HUES48 (cell line): ENCODE measurements around the gene ABCD1.
A peak's percentile ranks its signal among the peaks of the same experiment; 100 is the strongest.
"Not testable (repeated sequence)": the region's sequence is repeated elsewhere in the genome, so short reads cannot be mapped to it uniquely, and the experiment has no call there.

Experiments
- H3K27ac ChIP-seq: one replicate; pipeline ENCODE4 v1.7.0; 2013; ENCODE audit warnings: low read depth, low read length, inconsistent platforms
- H3K27me3 ChIP-seq: 2 replicates; pipeline ENCODE4 v1.6.1; 2013; ENCODE audit warnings: mild to moderate bottlenecking, low read length; ENCODE audit not compliant: control insufficient read depth, insufficient read depth
- H3K36me3 ChIP-seq: 2 replicates; pipeline ENCODE4 v1.6.1; 2013; ENCODE audit warnings: low read length; ENCODE audit not compliant: control insufficient read depth, insufficient read depth
- H3K4me1 ChIP-seq: 2 replicates; pipeline ENCODE4 v1.6.1; 2013; ENCODE audit warnings: mild to moderate bottlenecking, low read length; ENCODE audit not compliant: control insufficient read depth, insufficient read depth
- H3K4me3 ChIP-seq: 2 replicates; pipeline ENCODE4 v1.5.1; 2013; ENCODE audit warnings: mild to moderate bottlenecking, low read depth, low read length
- H3K9ac ChIP-seq: 2 replicates; pipeline ENCODE4 v1.6.1; 2013; ENCODE audit warnings: mild to moderate bottlenecking, low read depth, low read length, moderate library complexity
- H3K9me3 ChIP-seq: 2 replicates; pipeline ENCODE4 v1.6.1; 2013; ENCODE audit warnings: low read length; ENCODE audit not compliant: control insufficient read depth, insufficient read depth

ABCD1 gene

GRCh38 chrX:153688506-153688905, 36.1 kb upstream of the ABCD1 start:
- H3K9me3 ChIP-seq: peaks cover 22% of the 10 kb centered on the region
- no peak overlapping the region for H3K27ac ChIP-seq
- no peaks in the 10 kb centered on the region for H3K27me3 ChIP-seq
- H3K4me1 ChIP-seq: peaks cover 12% of the 10 kb centered on the region; the same call in 1 of the 2 replicates
- peaks cover 24% of the 10 kb centered on the region; the same call in 1 of the 2 replicates for H3K36me3 ChIP-seq
- peak overlapping the region; percentile 55; the same call in 1 of the 2 replicates for H3K4me3 ChIP-seq
- H3K9ac ChIP-seq: no peak overlapping the region; the same call in 1 of the 2 replicates

- H3K36me3 ChIP-seq: peaks cover 24% of the 10 kb centered on the region
- no peak overlapping the region; the same call in 1 of the 2 replicates for H3K9ac ChIP-seq
- peak overlapping the region; percentile 55; the same call in 1 of the 2 replicates for H3K4me3 ChIP-seq
- H3K27me3 ChIP-seq: no peaks in the 10 kb centered on the region
- H3K9me3 ChIP-seq: peaks cover 17% of the 10 kb centered on the region
- H3K4me1 ChIP-seq: peaks cover 12% of the 10 kb centered on the region; the same call in 1 of the 2 replicates
- no peak overlapping the region for H3K27ac ChIP-seq
Measured at GRCh38 chrX:153688911-153689590, 35.6 kb upstream of the ABCD1 start.

GRCh38 chrX:153689654-153690465, 34.8 kb upstream of the ABCD1 start:
- peaks cover 24% of the 10 kb centered on the region for H3K36me3 ChIP-seq
- H3K9me3 ChIP-seq: peaks cover 14% of the 10 kb centered on the region; the same call in 1 of the 2 replicates
- H3K9ac ChIP-seq: no peak overlapping the region; the same call in 1 of the 2 replicates
- H3K27me3 ChIP-seq: no peaks in the 10 kb centered on the region
- H3K4me3 ChIP-seq: peak overlapping the region; percentile 55; the same call in 1 of the 2 replicates
- peaks cover 12% of the 10 kb centered on the region; the same call in 1 of the 2 replicates for H3K4me1 ChIP-seq
- no peak overlapping the region for H3K27ac ChIP-seq

GRCh38 chrX:153690466-153690865, 34.2 kb upstream of the ABCD1 start:
- H3K4me1 ChIP-seq: peaks cover 9% of the 10 kb centered on the region; the same call in 1 of the 2 replicates
- H3K27me3 ChIP-seq: no peaks in the 10 kb centered on the region
- peaks cover 24% of the 10 kb centered on the region for H3K36me3 ChIP-seq
- no peak overlapping the region for H3K9ac ChIP-seq
- 0 out of 2 replicates have a peak overlapping the region, but pooled peaks have one; percentile 55 for H3K4me3 ChIP-seq
- H3K9me3 ChIP-seq: peaks cover 14% of the 10 kb centered on the region; the same call in 1 of the 2 replicates
- H3K27ac ChIP-seq: no peak overlapping the region

- not testable (repeated sequence) for H3K27ac ChIP-seq, H3K4me1 ChIP-seq, H3K27me3 ChIP-seq, H3K4me3 ChIP-seq, H3K9ac ChIP-seq
- Histone ChIP-seq H3K36me3 (peaks cover 31% of the 10 kb centered on the region), H3K9me3 (peaks cover 14% of the 10 kb centered on the region; the same call in 1 of the 2 replicates)
Measured at GRCh38 chrX:153691032-153691827, 33.4 kb upstream of the ABCD1 start.

- Histone ChIP-seq H3K4me1 (no peaks in the 10 kb centered on the region), H3K9me3 (peaks cover 10% of the 10 kb centered on the region; the same call in 1 of the 2 replicates), H3K4me3 (no peak overlapping the region), H3K27me3 (no peaks in the 10 kb centered on the region), H3K36me3 (peaks cover 31% of the 10 kb centered on the region), H3K27ac (no peak overlapping the region), H3K9ac (no peak overlapping the region)
Measured at GRCh38 chrX:153692003-153692402, 32.7 kb upstream of the ABCD1 start.

- Histone ChIP-seq H3K4me3 (no peak overlapping the region), H3K9ac (no peak overlapping the region), H3K27ac (no peak overlapping the region), H3K9me3 (peaks cover 13% of the 10 kb centered on the region; the same call in 1 of the 2 replicates), H3K36me3 (peaks cover 31% of the 10 kb centered on the region), H3K27me3 (no peaks in the 10 kb centered on the region), H3K4me1 (no peaks in the 10 kb centered on the region)
Measured at GRCh38 chrX:153692611-153693156, 32.0 kb upstream of the ABCD1 start.

- Histone ChIP-seq H3K9ac (no peak overlapping the region), H3K36me3 (peaks cover 31% of the 10 kb centered on the region), H3K9me3 (peaks cover 13% of the 10 kb centered on the region; the same call in 1 of the 2 replicates), H3K27me3 (no peaks in the 10 kb centered on the region), H3K4me3 (no peak overlapping the region), H3K27ac (no peak overlapping the region), H3K4me1 (no peaks in the 10 kb centered on the region)
Measured at GRCh38 chrX:153693216-153694086, 31.2 kb upstream of the ABCD1 start.

- H3K4me1 ChIP-seq, H3K27me3 ChIP-seq, H3K4me3 ChIP-seq, H3K9ac ChIP-seq, H3K27ac ChIP-seq: not testable (repeated sequence)
- H3K9me3 ChIP-seq: peaks cover 13% of the 10 kb centered on the region; the same call in 1 of the 2 replicates
- H3K36me3 ChIP-seq: peaks cover 31% of the 10 kb centered on the region
Measured at GRCh38 chrX:153694256-153694655, 30.4 kb upstream of the ABCD1 start.
